SK-N-SH (cell line): Measurements from ENCODE around the gene PIP5K1B.

Experiments
- EZH2phosphoT487 ChIP-seq: fragments of 200-600 bp; sonication (generic); IDR thresholded peaks from 2 replicates; pipeline ENCODE4 v1.6.1; 2017; ENCODE audit warnings: low read depth, mixed run types, mild to moderate bottlenecking, antibody characterized with exemption, moderate library complexity, borderline replicate concordance
- SIN3A ChIP-seq: IDR thresholded peaks from 2 replicates; pipeline ENCODE4 v1.6.1; 2012; ENCODE audit warnings: low read depth, mild to moderate bottlenecking, low read length, moderate library complexity, borderline replicate concordance
- TF ChIP-seq, protein P1 (sequence below): fragments of 200-600 bp; sonication (generic); IDR thresholded peaks from 2 replicates; pipeline ENCODE4 v1.6.1; 2017; ENCODE audit warnings: antibody characterized with exemption, mild to moderate bottlenecking, moderate library complexity

DNA sequence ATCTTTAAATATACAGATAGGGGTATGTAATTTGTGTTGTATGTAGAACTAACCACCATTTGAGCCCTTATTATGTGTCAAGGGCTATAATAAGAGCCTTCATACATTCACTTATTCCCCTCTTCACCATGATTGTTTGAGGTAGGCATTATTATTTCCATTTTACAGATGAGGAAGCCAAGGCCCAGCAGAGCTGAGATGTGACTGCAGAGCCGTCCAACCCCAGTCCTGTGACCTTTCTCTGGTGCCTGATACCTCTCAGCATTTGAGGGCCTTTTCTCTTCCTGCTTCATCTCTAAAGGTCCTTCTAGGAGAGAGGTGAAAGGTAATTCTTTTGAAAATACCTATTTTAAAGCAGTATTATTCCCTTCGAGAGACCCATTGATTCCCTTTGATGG lies 37.3 kb downstream of the PIP5K1B start:
- TF ChIP-seq EZH2phosphoT487 (no peak), SIN3A (no peak)
- TF ChIP-seq, protein P1, sequence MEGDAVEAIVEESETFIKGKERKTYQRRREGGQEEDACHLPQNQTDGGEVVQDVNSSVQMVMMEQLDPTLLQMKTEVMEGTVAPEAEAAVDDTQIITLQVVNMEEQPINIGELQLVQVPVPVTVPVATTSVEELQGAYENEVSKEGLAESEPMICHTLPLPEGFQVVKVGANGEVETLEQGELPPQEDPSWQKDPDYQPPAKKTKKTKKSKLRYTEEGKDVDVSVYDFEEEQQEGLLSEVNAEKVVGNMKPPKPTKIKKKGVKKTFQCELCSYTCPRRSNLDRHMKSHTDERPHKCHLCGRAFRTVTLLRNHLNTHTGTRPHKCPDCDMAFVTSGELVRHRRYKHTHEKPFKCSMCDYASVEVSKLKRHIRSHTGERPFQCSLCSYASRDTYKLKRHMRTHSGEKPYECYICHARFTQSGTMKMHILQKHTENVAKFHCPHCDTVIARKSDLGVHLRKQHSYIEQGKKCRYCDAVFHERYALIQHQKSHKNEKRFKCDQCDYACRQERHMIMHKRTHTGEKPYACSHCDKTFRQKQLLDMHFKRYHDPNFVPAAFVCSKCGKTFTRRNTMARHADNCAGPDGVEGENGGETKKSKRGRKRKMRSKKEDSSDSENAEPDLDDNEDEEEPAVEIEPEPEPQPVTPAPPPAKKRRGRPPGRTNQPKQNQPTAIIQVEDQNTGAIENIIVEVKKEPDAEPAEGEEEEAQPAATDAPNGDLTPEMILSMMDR = no peak
